Measurements from ENCODE around the gene TMEM273.

DNA sequence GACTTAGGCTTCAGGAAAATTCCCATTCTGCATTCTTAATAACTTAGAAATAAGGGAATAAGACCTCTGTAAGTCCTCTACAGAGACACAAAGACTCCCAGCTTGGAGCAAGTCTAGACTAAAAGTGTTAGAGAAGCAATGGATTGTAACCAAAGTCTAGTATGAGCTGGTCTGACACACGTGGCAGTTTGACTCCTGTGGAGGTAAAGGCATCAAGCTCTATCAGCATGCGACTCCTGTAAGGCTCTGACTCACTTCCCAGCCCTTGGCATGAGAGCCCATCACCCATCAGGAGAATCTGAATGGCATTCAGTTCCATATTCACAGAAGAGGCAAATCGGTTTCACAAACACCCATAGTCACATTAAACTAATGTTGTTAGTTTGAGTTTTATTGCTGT lies 68.4 kb downstream of the TMEM273 start:
- TF ChIP-seq CTCF (IDR thresholded peaks at IDR 0.05) (no peak), EP300 (IDR thresholded peaks at IDR 0.05) (no peak), POLR2A (IDR thresholded peaks at IDR 0.05) (no peak)

Data from ovary (tissue), 3 donors.